Activated CD8-positive, alpha-beta memory T cell treated with anti-CD3 and anti-CD28 coated beads, Interleukin-2, amount 10 ng/mL, durations not matched to agents 7 days and 5 days (primary cell): ENCODE results near the gene SH3PXD2B. TPM values are rescaled to one million over a fixed set of nuclear protein-coding genes. Genes with fewer than 3 reads are reported as not detected.

Experiments
- ATAC-seq: fragments of 150-1000 bp; cut with Tn5 transposase; one replicate; pipeline ENCODE4 v1.10.0; 2021; ENCODE audit warnings: moderate library complexity
- CTCF ChIA-PET: fragments of 350-600 bp; sonication (Branson Sonifier 250); formaldehyde crosslinking; loops from one replicate; lab custom pipeline; 2021; ENCODE audit warnings: antibody characterized with exemption; lab: Charles Lee
- DNase-seq: peaks from one replicate; pipeline ENCODE4 v3.0.0-alpha.2; 2020
- H3K27ac Mint-ChIP-seq: one replicate; pipeline ENCODE4 v1.8.0; 2021; ENCODE audit warnings: mild to moderate bottlenecking, mixed read lengths
- H3K27me3 Mint-ChIP-seq: one replicate; pipeline ENCODE4 v1.8.0; 2021; ENCODE audit warnings: mixed read lengths
- H3K36me3 Mint-ChIP-seq: one replicate; pipeline ENCODE4 v1.8.0; 2021; ENCODE audit warnings: mild to moderate bottlenecking, mixed read lengths
- H3K4me1 Mint-ChIP-seq: one replicate; pipeline ENCODE4 v1.8.0; 2021; ENCODE audit warnings: mixed read lengths
- H3K4me3 Mint-ChIP-seq: one replicate; pipeline ENCODE4 v1.8.0; 2021; ENCODE audit warnings: mild to moderate bottlenecking, moderate library complexity, mixed read lengths
- H3K9me3 Mint-ChIP-seq: one replicate; pipeline ENCODE4 v1.8.0; 2022; ENCODE audit warnings: low read depth, mixed read lengths
- total RNA-seq, 2 experiments: library from RNA; stranded (reverse); gene quantifications; one replicate each; pipeline ENCODE4 v1.2.3, GENCODE V29; 2021

The SH3PXD2B gene
- total RNA-seq, 2 experiments from 2014 or later = 0.06 to 0.12 TPM

GRCh38 chr5:172444626-172445365 lies 9.5 kb downstream of the SH3PXD2B start:
- ATAC-seq (no peak), DNase-seq (no peak)
- CTCF ChIA-PET = interaction anchor here (1.3 kb wide), 1 partner anchor 16 kb away, joined by 3 read pairs; no protein-coding TSS in a partner anchor
- no peaks in the 10 kb centered on the region for H3K36me3 Mint-ChIP-seq
- H3K4me1 Mint-ChIP-seq = peaks cover 10% of the 10 kb centered on the region
- no peak overlapping the region for H3K4me3 Mint-ChIP-seq
- no peak overlapping the region for H3K27ac Mint-ChIP-seq
- no peaks in the 10 kb centered on the region for H3K9me3 Mint-ChIP-seq
- peaks cover 58% of the 10 kb centered on the region for H3K27me3 Mint-ChIP-seq

- Mint-ChIP-seq H3K4me3 (no peak overlapping the region), H3K27ac (no peak overlapping the region), H3K9me3 (no peaks in the 10 kb centered on the region), H3K4me1 (peaks cover 10% of the 10 kb centered on the region), H3K27me3 (peaks cover 57% of the 10 kb centered on the region), H3K36me3 (no peaks in the 10 kb centered on the region)
- ATAC-seq (no peak), DNase-seq (no peak)
- CTCF ChIA-PET = interaction anchor here (1.3 kb wide), 2 partner anchors 9 to 17 kb away, joined by 3 read pairs; no protein-coding TSS in a partner anchor
These were observed 10.2 kb downstream of the SH3PXD2B start for GRCh38 chr5:172444110-172444510.

GRCh38 chr5:172443441-172444109 lies 10.8 kb downstream of the SH3PXD2B start:
- Mint-ChIP-seq H3K4me3 (no peak overlapping the region), H3K27ac (no peak overlapping the region), H3K4me1 (peaks cover 10% of the 10 kb centered on the region), H3K9me3 (no peaks in the 10 kb centered on the region), H3K36me3 (no peaks in the 10 kb centered on the region), H3K27me3 (peaks cover 56% of the 10 kb centered on the region)
- DNase-seq (peak; percentile 72), ATAC-seq (peak; percentile 77)
- CTCF ChIA-PET = interaction anchor here (1.3 kb wide), 2 partner anchors 9 to 17 kb away, joined by 3 read pairs; no protein-coding TSS in a partner anchor

GRCh38 chr5:172442592-172442991 lies 11.7 kb downstream of the SH3PXD2B start:
- no peak for DNase-seq
- no peaks in the 10 kb centered on the region for H3K9me3 Mint-ChIP-seq
- CTCF ChIA-PET = interaction anchor here (1.0 to 1.3 kb wide), 2 partner anchors 9 to 10 kb away, joined by 3 read pairs; no protein-coding TSS in a partner anchor
- H3K36me3 Mint-ChIP-seq = no peaks in the 10 kb centered on the region
- H3K4me1 Mint-ChIP-seq = peaks cover 10% of the 10 kb centered on the region
- H3K4me3 Mint-ChIP-seq = no peak overlapping the region
- no peak overlapping the region for H3K27ac Mint-ChIP-seq
- ATAC-seq = no peak
- H3K27me3 Mint-ChIP-seq = peaks cover 51% of the 10 kb centered on the region

GRCh38 chr5:172441262-172441751 lies 13.0 kb downstream of the SH3PXD2B start:
- Mint-ChIP-seq H3K9me3 (no peaks in the 10 kb centered on the region), H3K4me3 (no peak overlapping the region), H3K27me3 (peaks cover 44% of the 10 kb centered on the region), H3K4me1 (peaks cover 10% of the 10 kb centered on the region), H3K27ac (no peak overlapping the region), H3K36me3 (no peaks in the 10 kb centered on the region)
- DNase-seq (no peak), ATAC-seq (no peak)
- CTCF ChIA-PET = interaction anchor here (1.0 to 1.4 kb wide), 2 partner anchors 10 to 20 kb away, joined by 3 to 4 read pairs; no protein-coding TSS in a partner anchor

GRCh38 chr5:172440486-172440885 lies 13.8 kb downstream of the SH3PXD2B start:
- ATAC-seq (no peak), DNase-seq (no peak)
- H3K27ac Mint-ChIP-seq = no peak overlapping the region
- no peaks in the 10 kb centered on the region for H3K36me3 Mint-ChIP-seq
- H3K4me3 Mint-ChIP-seq = no peak overlapping the region
- H3K9me3 Mint-ChIP-seq = no peaks in the 10 kb centered on the region
- peaks cover 10% of the 10 kb centered on the region for H3K4me1 Mint-ChIP-seq
- CTCF ChIA-PET = interaction anchor here (1.4 kb wide), 1 partner anchor 21 kb away, joined by 4 read pairs; no protein-coding TSS in a partner anchor
- H3K27me3 Mint-ChIP-seq = peaks cover 39% of the 10 kb centered on the region

GRCh38 chr5:172439785-172440477 lies 14.4 kb downstream of the SH3PXD2B start:
- Mint-ChIP-seq H3K36me3 (no peaks in the 10 kb centered on the region), H3K4me3 (no peak overlapping the region), H3K27ac (no peak overlapping the region), H3K4me1 (peaks cover 10% of the 10 kb centered on the region), H3K27me3 (peaks cover 36% of the 10 kb centered on the region), H3K9me3 (no peaks in the 10 kb centered on the region)
- no peak for ATAC-seq
- DNase-seq = no peak
- CTCF ChIA-PET = interaction anchor here (1.4 kb wide), 1 partner anchor 21 kb away, joined by 4 read pairs; no protein-coding TSS in a partner anchor

- ATAC-seq (no peak), DNase-seq (no peak)
- H3K27ac Mint-ChIP-seq = no peak overlapping the region
- no peaks in the 10 kb centered on the region for H3K9me3 Mint-ChIP-seq
- H3K27me3 Mint-ChIP-seq = peaks cover 20% of the 10 kb centered on the region
- CTCF ChIA-PET = interaction anchor here (1.0 kb wide), 1 partner anchor 11 kb away, joined by 3 read pairs; no protein-coding TSS in a partner anchor
- no peaks in the 10 kb centered on the region for H3K36me3 Mint-ChIP-seq
- H3K4me3 Mint-ChIP-seq = no peak overlapping the region
- peaks cover 3% of the 10 kb centered on the region for H3K4me1 Mint-ChIP-seq
These were observed 16.0 kb downstream of the SH3PXD2B start for GRCh38 chr5:172438319-172438668.

- H3K27ac Mint-ChIP-seq = no peak overlapping the region
- peaks cover 15% of the 10 kb centered on the region for H3K27me3 Mint-ChIP-seq
- H3K9me3 Mint-ChIP-seq = no peaks in the 10 kb centered on the region
- no peak overlapping the region for H3K4me3 Mint-ChIP-seq
- no peaks in the 10 kb centered on the region for H3K36me3 Mint-ChIP-seq
- CTCF ChIA-PET = interaction anchor here (0.8 to 1.2 kb wide), 3 partner anchors 11 to 14 kb away, joined by 3 read pairs; no protein-coding TSS in a partner anchor
- H3K4me1 Mint-ChIP-seq = no peaks in the 10 kb centered on the region
- DNase-seq (no peak), ATAC-seq (no peak)
These were observed 16.6 kb downstream of the SH3PXD2B start for GRCh38 chr5:172437445-172438318.

GRCh38 chr5:172436879-172437369 lies 17.4 kb downstream of the SH3PXD2B start:
- peaks cover 12% of the 10 kb centered on the region for H3K27me3 Mint-ChIP-seq
- no peaks in the 10 kb centered on the region for H3K9me3 Mint-ChIP-seq
- DNase-seq (no peak), ATAC-seq (no peak)
- H3K4me3 Mint-ChIP-seq = no peak overlapping the region
- H3K36me3 Mint-ChIP-seq = no peaks in the 10 kb centered on the region
- no peak overlapping the region for H3K27ac Mint-ChIP-seq
- H3K4me1 Mint-ChIP-seq = no peaks in the 10 kb centered on the region
- CTCF ChIA-PET = interaction anchor here (0.8 to 1.2 kb wide), 3 partner anchors 10 to 15 kb away, joined by 3 read pairs; no protein-coding TSS in a partner anchor

GRCh38 chr5:172436078-172436878 lies 18.0 kb downstream of the SH3PXD2B start:
- no peak for DNase-seq
- no peaks in the 10 kb centered on the region for H3K36me3 Mint-ChIP-seq
- no peak for ATAC-seq
- peaks cover 12% of the 10 kb centered on the region for H3K27me3 Mint-ChIP-seq
- H3K4me1 Mint-ChIP-seq = no peaks in the 10 kb centered on the region
- no peak overlapping the region for H3K4me3 Mint-ChIP-seq
- CTCF ChIA-PET = interaction anchor here (1.2 kb wide), 1 partner anchor 16 kb away, joined by 3 read pairs; no protein-coding TSS in a partner anchor
- H3K9me3 Mint-ChIP-seq = no peaks in the 10 kb centered on the region
- H3K27ac Mint-ChIP-seq = no peak overlapping the region
